Skin epidermis (tissue), 12 donors: Measurements from ENCODE around the gene SAE1.

Experiments
- H3K27ac ChIP-seq, 21 experiments: fragments of 200-600 bp; sonication (generic) in 11 of 21; one replicate each; pipeline ENCODE4 v1.5.0; 2020; ENCODE audit warnings: mild to moderate bottlenecking in 3 of 21, inconsistent platforms in 2 of 21, moderate library complexity in 2 of 21
- H3K4me3 ChIP-seq, 7 experiments: fragments of 200-600 bp; sonication (generic) in 2 of 7; one replicate each; pipeline ENCODE4 v1.5.0; 2020; ENCODE audit warnings: inconsistent platforms in 2 of 7, mild to moderate bottlenecking in 2 of 7, moderate library complexity in 1 of 7

The SAE1 gene

GRCh38 chr19:47152205-47152604 is 21.6 kb downstream of the SAE1 start:
- Histone ChIP-seq H3K4me3 (no peak overlapping the region), H3K27ac (peak overlapping the region in 18 of 21 experiments; percentile 16 to 81 (median 55))

DNA sequence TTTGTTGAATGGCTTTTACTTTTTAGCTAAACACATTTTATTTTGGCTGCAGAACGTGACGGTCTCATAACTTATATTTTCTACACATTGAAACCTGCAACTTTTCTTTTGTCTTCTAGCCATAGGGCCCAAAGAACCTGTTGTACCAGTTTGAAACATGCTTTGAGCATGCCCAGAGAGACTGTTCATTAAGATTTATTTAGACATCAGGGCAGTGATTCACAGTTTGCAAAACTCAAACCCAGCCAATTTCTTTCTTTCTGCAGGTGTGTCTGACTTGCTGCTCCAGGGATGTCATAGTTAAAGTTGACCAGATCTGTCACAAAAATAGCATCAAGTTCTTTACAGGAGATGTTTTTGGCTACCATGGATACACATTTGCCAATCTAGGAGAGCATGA is 22.0 kb downstream of the SAE1 start:
- H3K4me3 ChIP-seq = no peak overlapping the region
- peak overlapping the region in 17 of 21 experiments; percentile 16 to 81 (median 63) for H3K27ac ChIP-seq

- no peak overlapping the region for H3K4me3 ChIP-seq
- H3K27ac ChIP-seq = peak overlapping the region in 17 of 21 experiments; percentile 14 to 81 (median 63)
Measured at GRCh38 chr19:47153266-47153665, 22.6 kb downstream of the SAE1 start.

DNA sequence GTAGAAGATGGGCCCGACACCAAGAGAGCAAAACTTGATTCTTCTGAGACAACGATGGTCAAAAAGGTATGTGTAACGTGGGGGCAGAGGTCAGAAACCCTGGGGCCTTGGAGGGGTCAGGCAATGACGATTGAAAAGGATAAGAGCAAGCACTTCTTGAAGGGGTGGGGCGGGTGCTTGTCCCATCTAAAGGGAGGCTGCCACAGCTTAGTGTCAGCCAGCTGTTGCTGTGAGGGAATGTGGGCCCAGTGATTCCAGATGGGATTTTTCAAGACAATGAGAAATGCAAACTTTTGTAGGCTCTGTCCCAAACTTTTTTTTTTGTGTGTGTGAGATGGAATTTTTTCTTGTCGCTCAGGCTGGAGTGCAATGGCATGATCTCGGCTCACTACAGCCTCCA is 24.5 kb downstream of the SAE1 start:
- no peak overlapping the region for H3K4me3 ChIP-seq
- H3K27ac ChIP-seq = peak overlapping the region in 8 of 21 experiments; percentile 28 to 77 (median 50)

DNA sequence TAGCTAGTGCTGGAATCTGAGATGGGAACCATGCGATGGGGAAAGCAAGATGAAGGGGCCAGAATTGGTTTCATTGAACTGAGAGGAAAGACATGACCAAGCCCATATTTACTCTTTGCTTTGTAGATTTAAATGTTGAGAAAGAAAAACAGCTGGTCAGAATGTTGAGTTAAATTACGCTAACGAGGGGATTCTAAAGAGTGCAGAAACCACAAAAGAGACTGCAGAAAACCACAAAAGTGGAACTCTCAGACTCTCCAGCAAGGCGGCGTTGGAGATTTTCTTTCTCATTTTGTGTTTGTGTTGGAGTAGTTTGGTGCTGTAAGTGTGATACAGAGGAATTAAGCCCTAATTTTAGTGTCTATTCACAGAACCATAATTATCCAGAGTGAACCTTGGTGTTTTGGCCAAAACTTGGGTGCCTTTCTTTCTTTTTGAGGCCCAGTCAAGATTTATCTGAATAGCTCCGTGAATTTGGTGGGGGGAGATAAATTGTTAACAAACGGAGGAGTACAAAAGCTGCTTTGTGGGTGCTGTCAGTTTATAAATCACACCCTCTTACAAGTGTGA is 26.3 kb downstream of the SAE1 start:
- Histone ChIP-seq H3K27ac (peak overlapping the region in 19 of 21 experiments; percentile 37 to 89 (median 68)), H3K4me3 (no peak overlapping the region)

DNA sequence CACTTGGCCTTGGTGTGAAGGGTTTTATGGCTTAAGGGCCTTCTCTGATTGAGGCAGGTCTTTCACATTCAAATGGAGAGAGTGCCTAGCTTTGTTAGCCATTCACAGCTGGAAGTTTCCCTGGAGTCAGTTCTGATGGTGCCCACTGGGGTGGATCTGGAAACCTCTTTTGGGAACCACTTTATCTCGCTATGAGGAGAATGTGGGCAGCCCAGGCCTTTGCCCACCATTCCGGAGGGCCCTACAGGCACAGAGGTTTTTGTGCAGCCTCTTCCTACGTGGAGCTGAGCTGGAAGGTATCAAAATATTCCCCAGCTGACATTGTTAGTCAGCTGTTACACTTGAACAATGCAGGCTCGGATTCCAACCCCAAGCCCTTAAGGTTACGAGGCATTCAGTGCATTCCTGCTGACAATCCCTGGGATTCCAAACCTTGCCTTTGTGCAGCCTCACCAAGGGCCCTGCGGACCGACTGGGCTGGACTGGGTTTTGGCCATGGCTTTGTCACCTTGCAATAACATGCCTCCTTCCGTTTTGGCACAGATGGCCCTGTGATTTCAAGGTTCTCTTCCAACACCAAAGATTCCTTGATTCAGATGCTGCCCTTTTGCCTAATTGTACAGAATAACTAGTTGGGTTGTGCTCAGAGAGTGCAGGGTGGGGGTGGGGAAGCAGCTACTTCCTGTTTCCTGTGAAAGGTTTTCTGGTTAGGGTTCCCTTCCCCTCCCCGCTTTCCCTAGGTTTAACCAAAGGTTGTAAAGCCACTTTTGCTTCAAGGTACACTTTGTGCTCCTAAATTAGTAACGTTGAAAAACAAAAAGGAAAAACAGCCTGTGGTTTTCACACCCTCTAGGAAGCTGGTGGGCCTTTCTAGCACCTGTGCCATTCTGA is 27.0 kb downstream of the SAE1 start:
- no peak overlapping the region for H3K4me3 ChIP-seq
- H3K27ac ChIP-seq = peak overlapping the region in 20 of 21 experiments; percentile 37 to 89 (median 68)

- peak overlapping the region in 19 of 21 experiments; percentile 20 to 89 (median 68) for H3K27ac ChIP-seq
- no peak overlapping the region for H3K4me3 ChIP-seq
Measured at GRCh38 chr19:47158367-47158791, 27.7 kb downstream of the SAE1 start.

GRCh38 chr19:47158879-47159503 is 28.4 kb downstream of the SAE1 start:
- H3K27ac ChIP-seq = peak overlapping the region in 18 of 21 experiments; percentile 20 to 89 (median 70)

DNA sequence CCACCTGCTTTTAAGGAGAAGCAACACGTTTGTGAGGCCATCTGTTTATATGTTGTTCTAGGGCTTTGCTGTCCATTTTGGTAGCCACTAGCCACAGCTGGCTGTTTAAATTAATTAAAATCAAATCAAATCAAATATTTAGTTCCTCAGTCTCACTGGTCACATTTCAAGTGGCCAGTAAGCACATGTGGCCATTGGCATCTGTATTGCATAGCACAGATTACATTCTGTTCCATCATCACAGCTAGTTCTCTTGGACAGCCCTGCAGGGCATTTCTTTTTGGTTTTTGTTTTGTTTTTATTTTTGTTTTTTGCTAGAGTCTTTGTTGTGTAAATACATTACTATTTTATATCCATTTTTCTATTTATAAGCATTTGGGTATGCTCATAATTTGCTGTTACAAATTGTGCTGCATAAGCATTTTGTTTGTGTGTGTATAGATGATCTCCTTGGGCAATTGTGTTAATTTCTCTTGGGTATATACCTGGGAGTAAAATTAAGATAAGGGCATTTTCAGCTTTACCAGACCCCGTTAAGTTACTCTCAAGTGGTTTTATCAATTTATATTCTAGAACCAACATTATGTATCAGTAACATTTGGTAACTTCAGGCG is 31.3 kb downstream of the SAE1 start:
- H3K27ac ChIP-seq = no peak overlapping the region
- no peak overlapping the region for H3K4me3 ChIP-seq

More at GRCh38 chr19:47158879-47159503, 28.4 kb downstream of the SAE1 start:
- H3K4me3 ChIP-seq = no peak overlapping the region

- Histone ChIP-seq H3K4me3 (no peak overlapping the region), H3K27ac (no peak overlapping the region)
Measured at GRCh38 chr19:47168065-47168464, 37.4 kb downstream of the SAE1 start.

DNA sequence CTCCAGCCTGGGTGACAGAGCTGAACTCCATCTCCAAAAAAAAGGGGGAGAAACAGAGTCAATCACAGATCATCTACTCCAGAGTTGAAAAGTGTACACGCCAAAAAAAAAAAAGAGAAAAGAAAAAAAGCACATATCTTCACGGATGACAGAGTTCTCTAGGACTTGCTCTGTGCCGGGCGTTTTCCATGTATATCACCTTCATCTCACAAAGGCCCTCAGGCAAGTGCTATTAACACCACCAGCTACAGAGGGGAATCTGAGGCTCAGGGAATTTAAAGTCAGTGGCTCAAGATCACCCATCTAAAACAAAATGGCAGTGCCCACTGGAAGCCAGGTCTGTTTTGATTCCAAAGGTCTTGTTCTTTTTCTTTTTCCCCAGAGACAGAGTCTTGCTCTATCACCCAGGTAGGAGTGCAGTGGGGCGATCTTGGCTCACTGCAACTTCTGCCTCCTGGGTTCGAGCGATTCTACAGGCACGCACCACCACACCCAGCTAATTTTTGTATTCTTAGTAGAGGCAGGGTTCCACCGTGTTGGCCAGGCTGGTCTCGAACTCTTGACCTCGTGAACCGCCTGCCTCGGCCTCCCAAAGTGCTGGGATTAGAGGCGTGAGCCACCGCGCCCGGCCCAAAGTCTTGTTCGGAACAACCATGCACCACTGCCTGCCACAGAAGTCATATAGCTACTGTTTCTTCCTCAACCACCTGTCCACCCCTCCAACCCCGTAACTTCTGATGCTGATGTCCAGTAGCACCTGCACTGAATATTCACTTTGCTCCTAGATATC is 42.2 kb downstream of the SAE1 start:
- peak overlapping the region in 1 of 21 experiments; percentile 29 for H3K27ac ChIP-seq
- H3K4me3 ChIP-seq = no peak overlapping the region

DNA sequence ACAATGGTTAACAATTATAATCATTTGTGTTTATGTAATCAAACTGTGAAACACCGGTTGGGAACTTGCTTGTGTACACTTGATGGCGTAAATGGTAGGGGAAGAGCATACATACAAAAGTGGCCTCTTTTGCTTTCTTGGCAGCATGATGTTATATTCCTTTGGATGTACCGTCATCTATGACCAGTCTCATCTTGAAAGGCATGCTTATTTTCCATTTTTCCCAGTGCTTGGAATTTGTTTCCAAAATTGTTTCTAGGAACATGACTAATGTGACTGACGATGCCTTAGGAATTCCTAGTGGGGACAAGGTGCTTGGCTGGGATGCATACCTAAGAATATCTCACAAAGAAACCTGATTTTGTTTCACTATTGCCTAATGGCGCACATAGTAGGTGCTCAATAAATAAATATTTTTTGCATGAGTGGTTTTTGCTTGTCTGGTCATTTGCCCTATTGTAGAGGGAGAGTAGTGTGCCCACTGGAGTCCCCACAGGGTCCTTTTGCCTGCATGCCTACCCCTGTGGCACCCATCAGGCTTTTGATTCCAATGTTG is 45.5 kb downstream of the SAE1 start:
- H3K4me3 ChIP-seq = no peak overlapping the region
- peak overlapping the region in 8 of 21 experiments; percentile 21 to 86 (median 58) for H3K27ac ChIP-seq

DNA sequence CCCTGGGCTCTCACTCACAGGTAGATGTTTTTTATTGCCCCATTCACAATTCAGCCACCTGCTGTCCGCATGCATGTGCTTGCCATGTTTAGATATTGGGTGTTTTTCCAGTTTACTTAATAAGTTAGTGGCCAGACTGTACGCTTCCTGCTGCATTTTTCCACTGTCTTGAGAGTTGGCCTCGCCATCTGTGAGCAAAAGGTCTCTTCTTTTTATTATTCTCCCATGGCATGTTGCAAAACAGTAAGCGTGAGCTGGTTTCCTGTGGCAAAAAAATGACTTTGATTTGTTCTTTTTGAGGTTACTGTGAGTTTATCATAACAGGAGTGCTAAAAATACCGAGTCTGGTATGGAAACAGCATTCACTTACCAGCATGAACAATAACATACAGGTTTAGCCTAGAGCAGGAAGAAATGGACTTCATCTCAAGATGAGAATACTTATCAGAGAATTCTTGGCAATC is 46.0 kb downstream of the SAE1 start:
- no peak overlapping the region for H3K4me3 ChIP-seq
- peak overlapping the region in 12 of 21 experiments; percentile 4 to 86 (median 51) for H3K27ac ChIP-seq

DNA sequence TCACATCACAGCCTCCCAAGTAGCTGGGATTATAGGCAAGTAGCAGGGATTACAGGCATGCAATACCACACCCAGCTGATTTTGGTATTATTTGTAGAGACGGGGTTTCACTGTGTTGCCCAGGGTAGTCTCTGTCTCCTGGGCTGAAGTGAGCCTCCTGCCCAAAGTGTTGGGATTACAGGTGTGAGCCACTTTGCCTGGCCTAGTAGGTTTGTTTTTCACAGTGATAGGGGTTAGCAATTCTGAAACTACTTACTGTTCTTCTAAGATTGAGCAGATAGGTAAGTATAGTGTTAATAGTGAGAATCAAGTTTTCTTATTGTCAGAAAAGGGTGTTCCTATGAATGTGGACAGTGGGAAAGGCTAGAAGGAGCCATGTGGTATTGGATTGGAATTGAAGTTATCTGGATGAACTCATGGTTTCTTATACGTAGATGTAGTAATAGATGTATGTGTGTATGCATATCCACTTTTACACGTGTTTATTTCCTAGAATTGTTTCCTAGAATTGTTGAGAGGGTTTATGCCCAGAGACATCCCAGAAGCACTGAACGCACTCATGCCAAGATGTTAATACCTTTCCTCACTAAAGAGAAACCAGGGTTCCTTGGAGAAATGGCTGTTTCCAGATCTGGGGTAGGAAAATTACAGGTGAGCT is 49.1 kb downstream of the SAE1 start:
- H3K27ac ChIP-seq = peak overlapping the region in 1 of 21 experiments; percentile 24
- no peak overlapping the region for H3K4me3 ChIP-seq

- peak overlapping the region in 4 of 21 experiments; percentile 25 to 65 (median 55) for H3K27ac ChIP-seq
Measured at GRCh38 chr19:47183601-47184000, 53.0 kb downstream of the SAE1 start.

DNA sequence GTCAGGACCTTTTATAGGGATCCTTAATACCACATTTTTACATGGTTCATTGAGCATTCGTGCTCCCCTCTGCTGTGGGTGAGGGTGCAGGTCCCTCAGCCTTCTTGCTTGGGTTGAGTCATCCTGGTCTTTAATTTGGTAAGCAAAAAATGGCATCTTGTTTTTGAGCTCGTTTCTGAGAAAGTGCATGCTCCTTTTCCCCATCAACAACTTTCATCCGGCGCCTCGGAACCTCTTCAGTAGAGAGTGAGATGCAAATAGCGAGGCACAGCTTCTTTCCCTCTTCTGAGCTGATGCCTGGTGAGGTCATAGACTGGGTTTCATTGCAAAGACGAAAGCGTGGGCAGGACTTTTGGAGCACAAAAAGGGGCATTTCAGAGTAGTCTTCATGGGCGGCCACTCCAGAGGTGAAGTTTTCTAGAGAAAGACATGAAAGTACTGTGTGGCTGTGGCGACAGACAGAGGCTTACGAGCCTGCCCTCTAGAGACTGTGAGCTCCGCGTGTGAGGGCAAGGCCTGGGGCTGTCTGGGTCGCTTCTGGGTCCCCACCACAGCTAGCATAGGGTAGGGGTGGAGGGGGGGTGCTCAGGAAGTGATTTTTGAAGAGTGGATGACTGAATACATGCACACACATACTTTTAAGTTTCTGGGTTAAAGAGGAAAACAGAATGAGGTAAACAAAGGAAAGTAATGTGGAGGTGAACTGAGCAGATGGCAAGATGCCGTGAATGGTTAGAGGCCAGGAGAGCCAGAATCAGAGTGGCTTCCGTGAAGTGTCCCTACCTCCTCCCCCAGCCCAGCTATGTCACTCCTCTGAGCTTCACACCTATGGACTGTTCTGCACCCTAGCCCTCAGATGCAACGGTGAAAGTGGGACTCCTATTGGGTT is 56.1 kb downstream of the SAE1 start:
- no peak overlapping the region for H3K4me3 ChIP-seq
- H3K27ac ChIP-seq = peak overlapping the region in 10 of 21 experiments; percentile 16 to 86 (median 43)

More at GRCh38 chr19:47183601-47184000, 53.0 kb downstream of the SAE1 start:
- no peak overlapping the region for H3K4me3 ChIP-seq

DNA sequence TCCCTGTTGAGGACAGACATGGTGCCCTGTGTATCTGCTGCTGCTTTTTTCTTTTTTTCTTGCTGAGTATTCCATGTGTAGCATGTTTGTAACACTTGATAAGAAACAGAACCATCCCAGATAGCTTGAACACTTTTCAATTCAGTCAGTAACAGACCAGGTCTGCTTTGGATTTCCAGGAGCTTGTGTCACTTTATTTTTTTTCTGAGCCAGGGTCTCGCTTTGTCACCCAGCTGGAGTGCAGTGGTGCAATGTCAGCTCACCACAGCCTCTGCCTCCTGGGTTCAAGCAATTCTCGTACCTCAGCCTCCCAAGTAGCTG is 56.7 kb downstream of the SAE1 start:
- H3K4me3 ChIP-seq = no peak overlapping the region
- peak overlapping the region in 6 of 21 experiments; percentile 41 to 86 (median 64) for H3K27ac ChIP-seq
